Peyer's patch (tissue), 4 donors: ENCODE data around the gene UFL1. TPM values are rescaled to one million over a fixed set of nuclear protein-coding genes. Genes with fewer than 3 reads are reported as not detected.

Experiments used
- DNase-seq, 3 donors: peaks; one replicate each; pipeline ENCODE4 v3.0.0-alpha.2; 2017 to 2019
- H3K27ac ChIP-seq, 4 donors: fragments of 200-600 bp; sonication (generic); one replicate each; pipeline ENCODE4 v1.5.1; 2016 to 2019
- H3K27me3 ChIP-seq, 2 donors: fragments of 200-600 bp; sonication (generic); one replicate each; pipeline ENCODE4 v1.5.1; 2019
- H3K36me3 ChIP-seq, 3 donors: fragments of 200-600 bp; sonication (generic); one replicate each; pipeline ENCODE4 v1.5.1; 2016 to 2019
- H3K4me1 ChIP-seq, 4 donors: fragments of 200-600 bp; sonication (generic); one replicate each; pipeline ENCODE4 v1.5.1; 2016 to 2019
- H3K4me3 ChIP-seq, 4 donors: fragments of 200-600 bp; sonication (generic); 1 replicate in 3 of 4; 2 replicates in 1 of 4; pipeline ENCODE4 v1.5.1; 2016 to 2019; ENCODE audit warnings: mild to moderate bottlenecking in 1 of 4
- H3K9me3 ChIP-seq, 4 donors: fragments of 200-600 bp; sonication (generic); one replicate each; pipeline ENCODE4 v1.5.1; 2016 to 2019; ENCODE audit warnings: mild to moderate bottlenecking in 1 of 4
- POLR2A ChIP-seq, 2 donors: fragments of 450-650 bp; IDR thresholded peaks; one replicate each; pipeline ENCODE4 v1.5.1; 2017; ENCODE audit warnings: antibody characterized with exemption in 2 of 2, mild to moderate bottlenecking in 2 of 2, moderate library complexity in 2 of 2
- total RNA-seq, 4 donors: library from RNA; depleted of rRNA; stranded (reverse); fragments of >200 nt; gene quantifications; one replicate each; pipeline ENCODE4 v1.1.0, GENCODE V29; 2016
- TF ChIP-seq, protein P1 (sequence below), 6 experiments: fragments of 450-650 bp in 4 of 6; fragments of 200-600 bp in 2 of 6; sonication (generic) in 1 of 6; IDR thresholded peaks; one replicate each; pipeline ENCODE4 v1.5.1; 2017 to 2019; ENCODE audit warnings: antibody characterized with exemption in 6 of 6, mild to moderate bottlenecking in 3 of 6, moderate library complexity in 1 of 6

The UFL1 gene
- total RNA-seq, 4 donors from 2014 or later: 15.7 to 26.3 (median 21.3) TPM

DNA sequence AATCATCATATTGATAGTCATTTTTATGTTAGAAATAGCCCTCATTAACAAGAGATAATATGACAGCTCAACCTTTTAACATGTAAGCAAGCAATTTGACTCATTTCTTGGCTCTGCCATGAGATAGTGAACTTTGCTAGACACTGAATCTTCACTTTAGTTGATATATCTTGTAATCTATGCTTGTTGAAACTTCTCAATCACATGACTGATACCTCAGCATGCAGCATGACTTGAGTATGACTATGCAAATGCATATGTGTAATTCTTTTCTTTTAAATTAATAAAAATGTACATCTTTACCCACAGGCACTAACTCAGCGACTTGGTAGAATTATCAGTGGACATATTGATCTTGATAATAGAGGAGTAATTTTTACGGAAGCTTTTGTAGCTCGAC, 6.6 kb downstream of the UFL1 start:
- Histone ChIP-seq H3K4me3 (no peak overlapping the region), H3K4me1 (peaks cover 0 to 5% (median 0%) of the 10 kb centered on the region in 4 donors), H3K27ac (no peak overlapping the region), H3K27me3 (no peaks in the 10 kb centered on the region), H3K9me3 (no peaks in the 10 kb centered on the region), H3K36me3 (peaks cover 0 to 73% (median 2%) of the 10 kb centered on the region in 3 donors)
- no peak for TF ChIP-seq POLR2A (IDR thresholded peaks at IDR 0.05)
- TF ChIP-seq, protein P1, sequence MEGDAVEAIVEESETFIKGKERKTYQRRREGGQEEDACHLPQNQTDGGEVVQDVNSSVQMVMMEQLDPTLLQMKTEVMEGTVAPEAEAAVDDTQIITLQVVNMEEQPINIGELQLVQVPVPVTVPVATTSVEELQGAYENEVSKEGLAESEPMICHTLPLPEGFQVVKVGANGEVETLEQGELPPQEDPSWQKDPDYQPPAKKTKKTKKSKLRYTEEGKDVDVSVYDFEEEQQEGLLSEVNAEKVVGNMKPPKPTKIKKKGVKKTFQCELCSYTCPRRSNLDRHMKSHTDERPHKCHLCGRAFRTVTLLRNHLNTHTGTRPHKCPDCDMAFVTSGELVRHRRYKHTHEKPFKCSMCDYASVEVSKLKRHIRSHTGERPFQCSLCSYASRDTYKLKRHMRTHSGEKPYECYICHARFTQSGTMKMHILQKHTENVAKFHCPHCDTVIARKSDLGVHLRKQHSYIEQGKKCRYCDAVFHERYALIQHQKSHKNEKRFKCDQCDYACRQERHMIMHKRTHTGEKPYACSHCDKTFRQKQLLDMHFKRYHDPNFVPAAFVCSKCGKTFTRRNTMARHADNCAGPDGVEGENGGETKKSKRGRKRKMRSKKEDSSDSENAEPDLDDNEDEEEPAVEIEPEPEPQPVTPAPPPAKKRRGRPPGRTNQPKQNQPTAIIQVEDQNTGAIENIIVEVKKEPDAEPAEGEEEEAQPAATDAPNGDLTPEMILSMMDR (IDR thresholded peaks at IDR 0.05): no peak
- no peak for DNase-seq

DNA sequence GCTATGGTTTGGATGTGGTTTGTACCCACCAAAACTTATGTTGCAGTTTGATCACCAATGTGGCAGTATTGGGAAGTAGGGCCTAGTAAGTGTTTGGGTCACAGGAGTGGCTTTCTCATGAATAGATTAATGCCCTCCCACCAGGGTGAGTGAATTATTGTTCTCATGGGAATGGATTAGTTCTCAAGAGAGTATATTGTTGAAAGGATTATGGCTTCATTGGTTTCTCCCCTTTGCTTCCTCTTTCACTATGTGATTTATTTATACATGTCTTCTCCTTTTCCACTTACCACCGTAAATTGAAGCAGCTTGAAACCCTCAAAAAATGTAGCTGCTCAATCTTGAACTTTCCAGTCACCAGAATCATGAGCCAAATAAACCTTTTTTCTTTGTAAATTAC, 10.8 kb downstream of the UFL1 start:
- no peak for DNase-seq
- H3K9me3 ChIP-seq: no peaks in the 10 kb centered on the region
- H3K27ac ChIP-seq: no peak overlapping the region
- TF ChIP-seq, protein P1 (IDR thresholded peaks at IDR 0.05): no peak
- no peak for TF ChIP-seq POLR2A (IDR thresholded peaks at IDR 0.05)
- no peaks in the 10 kb centered on the region for H3K27me3 ChIP-seq
- no peak overlapping the region for H3K4me3 ChIP-seq
- H3K4me1 ChIP-seq: no peaks in the 10 kb centered on the region
- peaks cover 0 to 68% (median 2%) of the 10 kb centered on the region in 3 donors for H3K36me3 ChIP-seq

- Histone ChIP-seq H3K9me3 (no peaks in the 10 kb centered on the region), H3K4me3 (no peak overlapping the region), H3K27me3 (no peaks in the 10 kb centered on the region), H3K36me3 (peaks cover 0 to 57% (median 0%) of the 10 kb centered on the region in 3 donors), H3K4me1 (no peaks in the 10 kb centered on the region), H3K27ac (no peak overlapping the region)
- no peak for DNase-seq
- no peak for TF ChIP-seq POLR2A (IDR thresholded peaks at IDR 0.05)
- TF ChIP-seq, protein P1 (IDR thresholded peaks at IDR 0.05): no peak
Observed at GRCh38 chr6:96537726-96538125, 16.1 kb downstream of the UFL1 start.

- TF ChIP-seq, protein P1 (IDR thresholded peaks at IDR 0.05): peak in 1 of 6 experiments; percentile 19
- no peak for TF ChIP-seq POLR2A (IDR thresholded peaks at IDR 0.05)
- Histone ChIP-seq H3K27ac (no peak overlapping the region), H3K4me3 (no peak overlapping the region), H3K9me3 (no peaks in the 10 kb centered on the region), H3K36me3 (peaks cover 0 to 77% (median 0%) of the 10 kb centered on the region in 3 donors), H3K4me1 (no peaks in the 10 kb centered on the region), H3K27me3 (no peaks in the 10 kb centered on the region)
- DNase-seq: no peak
Observed at GRCh38 chr6:96542702-96543101, 21.1 kb downstream of the UFL1 start.

DNA sequence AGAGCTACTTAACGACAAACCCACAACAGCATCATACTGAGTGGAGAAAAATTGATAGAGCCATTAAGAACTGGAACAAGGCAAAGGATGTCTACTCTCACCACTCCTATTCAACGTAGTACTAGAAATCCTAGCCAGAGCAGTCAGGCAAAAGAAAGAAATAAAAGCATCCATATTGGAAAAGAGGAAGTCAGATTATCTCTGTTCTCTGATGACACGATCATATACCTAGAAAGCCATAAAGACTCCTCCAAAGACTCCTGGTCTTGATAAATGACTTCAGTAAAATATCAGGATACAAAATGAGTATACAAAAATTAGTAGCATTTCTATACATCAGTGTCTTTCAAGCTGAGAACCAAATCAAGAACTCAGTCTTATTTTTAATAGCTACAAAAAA, 24.3 kb downstream of the UFL1 start:
- Histone ChIP-seq H3K27ac (no peak overlapping the region), H3K4me1 (no peaks in the 10 kb centered on the region), H3K4me3 (no peak overlapping the region), H3K9me3 (no peaks in the 10 kb centered on the region), H3K36me3 (peaks cover 0 to 80% (median 0%) of the 10 kb centered on the region in 3 donors), H3K27me3 (no peaks in the 10 kb centered on the region)
- no peak for DNase-seq
- TF ChIP-seq, protein P1 (IDR thresholded peaks at IDR 0.05): no peak
- no peak for TF ChIP-seq POLR2A (IDR thresholded peaks at IDR 0.05)

DNA sequence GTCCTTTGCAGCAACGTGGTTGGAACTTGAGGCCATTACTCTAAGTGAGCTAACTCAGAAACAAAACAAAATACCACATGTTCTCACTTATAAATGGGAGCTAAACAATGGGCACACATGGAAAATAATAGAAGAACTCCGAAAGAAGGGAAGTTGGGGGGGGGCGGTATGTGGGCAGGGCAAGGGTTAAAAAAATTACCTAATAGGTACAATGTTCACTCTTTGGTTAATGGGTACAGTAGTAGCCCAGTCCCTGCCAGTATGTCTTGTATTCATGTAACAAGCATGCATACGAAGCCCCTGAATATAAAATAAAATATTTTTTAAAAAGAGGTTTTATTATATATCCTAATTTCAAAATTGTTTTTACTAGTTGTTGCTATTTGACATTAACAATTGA, 26.0 kb downstream of the UFL1 start:
- Histone ChIP-seq H3K9me3 (no peaks in the 10 kb centered on the region), H3K4me3 (no peak overlapping the region), H3K27me3 (no peaks in the 10 kb centered on the region), H3K27ac (no peak overlapping the region), H3K36me3 (peaks cover 0 to 83% (median 2%) of the 10 kb centered on the region in 3 donors), H3K4me1 (no peaks in the 10 kb centered on the region)
- TF ChIP-seq, protein P1 (IDR thresholded peaks at IDR 0.05): no peak
- no peak for TF ChIP-seq POLR2A (IDR thresholded peaks at IDR 0.05)
- DNase-seq: no peak
